A549 (cell line): ENCODE results near the gene BUB1B.

Experiments
- BHLHE40 ChIP-seq: IDR thresholded peaks from 2 replicates; pipeline ENCODE4 v1.6.1; 2012; ENCODE audit warnings: low read depth, low read length, inconsistent platforms
- CTCF ChIP-seq: fragments of >200 bp; sonication (Bioruptor Twin); formaldehyde crosslinking; IDR thresholded peaks from 3 replicates; pipeline ENCODE4 v1.5.1; 2016
- POLR2A ChIP-seq: IDR thresholded peaks from 2 replicates; pipeline ENCODE4 v1.6.1; 2012; ENCODE audit warnings: mild to moderate bottlenecking, low read length

DNA sequence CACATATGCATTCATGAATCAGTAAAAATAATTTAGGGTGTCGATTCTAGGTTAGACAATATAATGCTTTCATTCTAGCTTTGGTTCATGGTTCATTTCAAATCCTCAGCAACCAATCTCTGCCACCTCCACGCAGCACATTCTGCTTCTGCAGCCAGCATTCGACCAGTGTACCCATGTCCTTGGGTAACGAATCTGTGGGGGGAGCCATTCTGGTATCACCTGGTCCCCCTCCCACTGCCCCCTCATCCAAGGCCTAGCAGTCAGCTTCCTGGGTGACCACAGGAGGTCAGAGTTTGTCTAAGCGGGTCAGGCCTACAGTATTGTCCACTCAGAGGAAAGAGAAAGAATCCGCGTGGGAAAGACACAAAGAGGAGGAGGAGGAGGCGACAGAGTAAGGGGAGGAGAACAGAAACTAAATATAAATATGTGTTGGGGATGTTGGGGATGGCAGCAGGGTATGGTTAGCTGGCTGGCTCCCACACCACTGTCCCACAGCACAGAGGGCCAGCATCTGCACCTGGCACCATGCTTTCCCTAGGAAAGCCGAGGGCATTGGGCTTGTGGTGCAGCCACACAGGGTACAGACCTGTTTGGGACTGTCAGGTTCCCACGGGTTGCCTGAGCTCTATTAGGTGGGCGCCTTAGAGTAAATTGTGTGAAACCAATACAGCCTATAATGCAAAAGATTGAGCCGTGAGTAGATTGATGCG, 90.1 kb downstream of the BUB1B start:
- TF ChIP-seq POLR2A (no peak), CTCF (no peak), BHLHE40 (no peak)
